ENCODE data around the gene MINDY4.

Gene MINDY4

DNA sequence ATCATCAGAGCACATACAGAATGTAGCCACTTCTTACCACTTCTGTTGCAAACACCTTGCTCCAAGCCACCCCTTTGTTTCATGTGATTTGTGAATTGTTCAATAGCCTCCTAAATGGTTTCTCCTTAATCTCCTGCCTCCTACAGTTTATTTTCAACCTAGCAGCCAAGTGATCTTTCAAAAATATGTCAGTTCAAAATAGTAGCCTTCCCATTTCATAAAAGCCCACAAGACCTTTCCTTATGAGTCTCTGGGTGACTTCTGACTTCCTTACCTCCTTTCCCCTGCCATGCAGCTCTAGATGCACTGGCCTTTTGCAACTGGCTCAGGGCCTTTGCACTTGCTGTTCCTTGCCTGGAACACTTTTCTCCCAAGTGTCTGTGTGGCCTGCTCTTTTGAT lies 4.8 kb downstream of the MINDY4 start:
- Histone ChIP-seq H3K9me3 (ENCODE audit: insufficient read depth, low read length) (no peaks in the 10 kb centered on the region), H3K9ac (ENCODE audit: insufficient read length, low read depth) (no peak overlapping the region), H3K36me3 (ENCODE audit: insufficient read depth, insufficient read length, low read length) (peaks cover 32% of the 10 kb centered on the region), H3K4me1 (ENCODE audit: insufficient read depth, insufficient read length) (no peaks in the 10 kb centered on the region), H3K27me3 (ENCODE audit: insufficient read depth, insufficient read length) (no peaks in the 10 kb centered on the region), H3K4me3 (ENCODE audit: insufficient read length, low read depth) (no peak overlapping the region)
- no peak for TF ChIP-seq YY1 (IDR thresholded peaks at IDR 0.05; ENCODE audit: insufficient read depth, insufficient read length)
- DNase-seq (ENCODE audit: low read depth, low spot score) = no peak

DNA sequence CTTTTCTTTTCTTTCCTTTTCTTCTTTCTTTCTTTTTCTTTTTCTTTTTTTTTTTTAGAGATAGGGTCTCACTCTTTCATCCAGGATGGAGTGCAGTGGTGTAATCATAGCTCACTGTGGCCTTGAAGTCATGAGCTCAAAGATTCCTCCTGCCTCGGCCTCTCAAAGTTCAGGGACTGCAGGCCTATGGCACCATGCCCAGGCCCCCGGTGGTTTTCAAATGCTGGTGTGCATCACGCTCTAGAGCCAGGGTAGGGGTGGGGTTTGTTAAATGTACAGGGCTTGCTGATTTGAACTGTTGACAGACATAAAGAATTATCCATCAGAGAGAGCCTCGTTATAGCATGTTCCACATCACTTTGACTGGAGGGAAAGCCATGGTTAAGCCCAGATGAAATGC lies 5.8 kb downstream of the MINDY4 start:
- peaks cover 38% of the 10 kb centered on the region for H3K36me3 ChIP-seq (ENCODE audit: insufficient read depth, insufficient read length, low read length)
- H3K4me1 ChIP-seq (ENCODE audit: insufficient read depth, insufficient read length) = no peaks in the 10 kb centered on the region
- no peaks in the 10 kb centered on the region for H3K9me3 ChIP-seq (ENCODE audit: insufficient read depth, low read length)
- no peak overlapping the region for H3K4me3 ChIP-seq (ENCODE audit: insufficient read length, low read depth)
- H3K9ac ChIP-seq (ENCODE audit: insufficient read length, low read depth) = no peak overlapping the region
- H3K27me3 ChIP-seq (ENCODE audit: insufficient read depth, insufficient read length) = no peaks in the 10 kb centered on the region
- TF ChIP-seq ZNF274 (IDR thresholded peaks at IDR 0.05; ENCODE audit: low read depth, low read length) (no peak), SUZ12 (IDR thresholded peaks at IDR 0.05; ENCODE audit: extremely low read depth, insufficient read depth, insufficient read length) (no peak), YY1 (IDR thresholded peaks at IDR 0.05; ENCODE audit: insufficient read depth, insufficient read length) (no peak)
- no peak for DNase-seq (ENCODE audit: low read depth, low spot score)

DNA sequence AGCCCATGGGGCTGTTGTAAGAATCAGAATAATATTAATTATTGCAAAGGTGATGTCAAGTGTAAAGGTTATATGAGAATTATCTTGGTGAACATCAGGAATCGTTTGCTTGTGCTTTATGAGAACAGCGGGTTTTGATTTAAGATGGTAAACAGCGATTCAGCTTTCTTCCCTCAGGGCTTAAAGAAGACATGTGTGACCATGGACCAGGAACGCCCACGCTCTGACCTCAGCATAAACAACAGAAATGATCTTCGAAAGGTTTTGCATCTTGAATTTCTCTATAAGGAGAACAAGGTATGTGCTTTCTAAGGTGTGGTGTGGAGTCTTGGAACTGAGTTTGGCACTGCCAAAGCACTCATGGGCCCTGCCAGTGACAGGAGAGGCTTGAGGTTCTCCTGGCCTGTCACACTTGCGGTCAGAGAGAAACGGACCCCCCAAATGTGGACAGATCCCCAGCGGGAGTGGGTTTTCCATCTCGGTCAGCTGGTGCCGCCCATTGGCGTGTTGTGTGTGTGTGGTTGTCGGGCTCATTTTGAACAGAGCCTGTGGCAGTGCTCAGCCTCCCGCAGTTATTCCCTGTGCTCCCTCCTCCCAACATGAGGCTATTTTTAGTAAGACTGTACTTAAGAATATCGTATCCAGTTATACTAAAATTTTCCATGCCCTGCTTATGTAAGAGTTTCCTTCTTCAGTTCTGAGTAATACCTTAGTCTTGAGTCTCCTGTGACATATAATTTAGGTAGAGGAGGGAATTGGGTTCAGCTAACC lies 7.2 kb downstream of the MINDY4 start:
- Histone ChIP-seq H3K27me3 (ENCODE audit: insufficient read depth, insufficient read length) (no peaks in the 10 kb centered on the region), H3K4me3 (ENCODE audit: insufficient read length, low read depth) (no peak overlapping the region), H3K9ac (ENCODE audit: insufficient read length, low read depth) (no peak overlapping the region), H3K4me1 (ENCODE audit: insufficient read depth, insufficient read length) (no peaks in the 10 kb centered on the region), H3K36me3 (ENCODE audit: insufficient read depth, insufficient read length, low read length) (peaks cover 53% of the 10 kb centered on the region), H3K9me3 (ENCODE audit: insufficient read depth, low read length) (no peaks in the 10 kb centered on the region)
- no peak for DNase-seq (ENCODE audit: low read depth, low spot score)
- TF ChIP-seq SUZ12 (IDR thresholded peaks at IDR 0.05; ENCODE audit: extremely low read depth, insufficient read depth, insufficient read length) = no peak
- TF ChIP-seq ZNF274 (IDR thresholded peaks at IDR 0.05; ENCODE audit: low read depth, low read length) = no peak
- TF ChIP-seq YY1 (IDR thresholded peaks at IDR 0.05; ENCODE audit: insufficient read depth, insufficient read length) = no peak

DNA sequence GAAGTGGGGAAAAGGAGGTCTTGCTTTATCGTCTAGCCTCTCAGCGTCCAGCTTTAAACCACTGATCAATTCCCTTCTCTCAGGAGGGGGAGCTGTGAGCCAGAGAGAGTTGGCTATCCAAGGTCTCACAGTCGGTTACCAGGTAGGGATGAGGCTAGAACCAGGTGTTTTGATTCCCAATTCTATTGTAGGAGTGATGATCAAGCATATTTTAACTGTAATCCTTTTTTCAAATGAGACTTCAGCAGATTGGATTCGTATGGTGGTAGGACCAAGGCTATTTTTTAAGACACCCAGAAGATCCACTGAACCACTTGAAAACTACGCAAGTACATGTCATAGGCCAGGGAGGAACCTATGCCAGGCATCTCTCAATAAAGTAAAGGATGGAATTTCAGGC lies 8.4 kb downstream of the MINDY4 start:
- no peaks in the 10 kb centered on the region for H3K27me3 ChIP-seq (ENCODE audit: insufficient read depth, insufficient read length)
- no peak overlapping the region for H3K4me3 ChIP-seq (ENCODE audit: insufficient read length, low read depth)
- no peak for TF ChIP-seq ZNF274 (IDR thresholded peaks at IDR 0.05; ENCODE audit: low read depth, low read length)
- TF ChIP-seq SUZ12 (IDR thresholded peaks at IDR 0.05; ENCODE audit: extremely low read depth, insufficient read depth, insufficient read length) = no peak
- TF ChIP-seq YY1 (IDR thresholded peaks at IDR 0.05; ENCODE audit: insufficient read depth, insufficient read length) = no peak
- no peak overlapping the region for H3K9ac ChIP-seq (ENCODE audit: insufficient read length, low read depth)
- no peak for DNase-seq (ENCODE audit: low read depth, low spot score)
- no peaks in the 10 kb centered on the region for H3K4me1 ChIP-seq (ENCODE audit: insufficient read depth, insufficient read length)
- peaks cover 59% of the 10 kb centered on the region for H3K36me3 ChIP-seq (ENCODE audit: insufficient read depth, insufficient read length, low read length)
- no peaks in the 10 kb centered on the region for H3K9me3 ChIP-seq (ENCODE audit: insufficient read depth, low read length)

DNA sequence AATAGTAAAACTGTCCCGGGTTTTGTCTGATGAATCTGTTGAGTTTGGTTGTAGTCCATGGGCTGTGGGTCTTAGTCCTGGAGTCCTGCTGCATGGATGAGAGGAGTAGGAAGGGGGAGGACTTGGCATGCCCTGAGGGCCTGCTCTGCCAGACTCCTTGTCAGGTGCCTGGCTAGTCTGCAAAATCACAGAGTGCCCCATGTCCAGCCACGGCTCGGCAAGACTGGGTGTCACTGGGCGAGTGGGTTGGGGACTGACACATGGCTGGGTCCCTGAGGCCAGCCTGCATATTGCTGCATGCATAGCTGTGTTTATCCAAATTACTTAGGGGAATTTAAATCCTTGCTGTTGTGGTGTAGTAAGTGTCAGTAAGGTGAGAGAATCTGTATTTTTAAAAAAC lies 9.7 kb downstream of the MINDY4 start:
- DNase-seq (ENCODE audit: low read depth, low spot score) = no peak
- Histone ChIP-seq H3K4me1 (ENCODE audit: insufficient read depth, insufficient read length) (no peaks in the 10 kb centered on the region), H3K27me3 (ENCODE audit: insufficient read depth, insufficient read length) (no peaks in the 10 kb centered on the region), H3K9ac (ENCODE audit: insufficient read length, low read depth) (no peak overlapping the region), H3K36me3 (ENCODE audit: insufficient read depth, insufficient read length, low read length) (peaks cover 71% of the 10 kb centered on the region), H3K4me3 (ENCODE audit: insufficient read length, low read depth) (no peak overlapping the region), H3K9me3 (ENCODE audit: insufficient read depth, low read length) (no peaks in the 10 kb centered on the region)
- TF ChIP-seq ZNF274 (IDR thresholded peaks at IDR 0.05; ENCODE audit: low read depth, low read length) (no peak), SUZ12 (IDR thresholded peaks at IDR 0.05; ENCODE audit: extremely low read depth, insufficient read depth, insufficient read length) (no peak), YY1 (IDR thresholded peaks at IDR 0.05; ENCODE audit: insufficient read depth, insufficient read length) (no peak)

DNA sequence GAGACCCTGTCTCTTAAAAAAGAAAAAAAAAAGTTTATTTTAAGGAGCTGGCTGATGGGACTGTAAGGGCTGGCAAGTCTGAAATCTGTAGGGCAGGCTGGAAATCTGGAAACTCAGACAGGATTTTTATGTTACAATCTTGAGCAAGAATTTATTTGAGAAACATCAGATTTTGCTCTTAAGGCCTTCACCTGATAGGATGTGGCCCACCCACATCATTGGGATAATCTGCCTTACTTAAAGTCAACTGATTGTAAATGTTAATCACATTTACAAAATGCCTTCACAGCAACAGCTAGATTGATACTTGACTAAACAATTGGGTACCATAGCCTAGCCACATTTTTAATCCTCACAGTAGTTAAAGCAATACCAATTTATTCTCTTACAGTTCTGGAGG lies 11.5 kb downstream of the MINDY4 start:
- no peak overlapping the region for H3K9ac ChIP-seq (ENCODE audit: insufficient read length, low read depth)
- no peak overlapping the region for H3K4me3 ChIP-seq (ENCODE audit: insufficient read length, low read depth)
- no peaks in the 10 kb centered on the region for H3K27me3 ChIP-seq (ENCODE audit: insufficient read depth, insufficient read length)
- no peak for TF ChIP-seq ZNF274 (IDR thresholded peaks at IDR 0.05; ENCODE audit: low read depth, low read length)
- no peak for TF ChIP-seq SUZ12 (IDR thresholded peaks at IDR 0.05; ENCODE audit: extremely low read depth, insufficient read depth, insufficient read length)
- TF ChIP-seq YY1 (IDR thresholded peaks at IDR 0.05; ENCODE audit: insufficient read depth, insufficient read length) = no peak
- peaks cover 83% of the 10 kb centered on the region for H3K36me3 ChIP-seq (ENCODE audit: insufficient read depth, insufficient read length, low read length)
- no peak for DNase-seq (ENCODE audit: low read depth, low spot score)
- no peaks in the 10 kb centered on the region for H3K9me3 ChIP-seq (ENCODE audit: insufficient read depth, low read length)
- H3K4me1 ChIP-seq (ENCODE audit: insufficient read depth, insufficient read length) = no peaks in the 10 kb centered on the region

DNA sequence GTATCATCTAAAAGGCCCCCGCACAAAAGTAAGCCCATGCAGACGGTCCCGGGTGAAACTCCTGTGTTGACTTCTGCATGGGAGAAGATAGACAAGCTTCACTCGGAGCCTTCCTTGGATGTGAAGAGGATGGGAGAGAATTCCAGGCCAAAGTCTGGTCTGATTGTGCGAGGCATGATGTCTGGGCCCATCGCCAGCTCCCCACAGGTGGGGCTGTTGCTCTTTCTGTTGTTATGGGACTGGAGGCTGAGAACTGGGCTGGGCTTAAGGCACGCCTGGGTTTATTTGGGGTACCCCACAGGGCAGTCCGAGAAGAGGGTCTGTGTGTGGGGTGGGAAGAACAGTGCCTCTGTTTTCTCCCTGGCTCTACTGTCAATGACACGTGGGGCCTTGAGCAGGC lies 14.6 kb downstream of the MINDY4 start:
- no peak for DNase-seq (ENCODE audit: low read depth, low spot score)
- Histone ChIP-seq H3K4me1 (ENCODE audit: insufficient read depth, insufficient read length) (no peaks in the 10 kb centered on the region), H3K36me3 (ENCODE audit: insufficient read depth, insufficient read length, low read length) (peaks cover 72% of the 10 kb centered on the region), H3K9ac (ENCODE audit: insufficient read length, low read depth) (no peak overlapping the region), H3K4me3 (ENCODE audit: insufficient read length, low read depth) (no peak overlapping the region), H3K27me3 (ENCODE audit: insufficient read depth, insufficient read length) (no peaks in the 10 kb centered on the region), H3K9me3 (ENCODE audit: insufficient read depth, low read length) (no peaks in the 10 kb centered on the region)
- TF ChIP-seq ZNF274 (IDR thresholded peaks at IDR 0.05; ENCODE audit: low read depth, low read length) (no peak), SUZ12 (IDR thresholded peaks at IDR 0.05; ENCODE audit: extremely low read depth, insufficient read depth, insufficient read length) (no peak), YY1 (IDR thresholded peaks at IDR 0.05; ENCODE audit: insufficient read depth, insufficient read length) (no peak)

Measured in NT2/D1 (cell line).